ENCODE data around the gene PRKAR1B. TPM values are rescaled to one million over a fixed set of nuclear protein-coding genes. Genes with fewer than 3 reads are reported as not detected.

Gene PRKAR1B
- total RNA-seq, 1 experiment from 2014 or later, result 14.1 TPM

DNA sequence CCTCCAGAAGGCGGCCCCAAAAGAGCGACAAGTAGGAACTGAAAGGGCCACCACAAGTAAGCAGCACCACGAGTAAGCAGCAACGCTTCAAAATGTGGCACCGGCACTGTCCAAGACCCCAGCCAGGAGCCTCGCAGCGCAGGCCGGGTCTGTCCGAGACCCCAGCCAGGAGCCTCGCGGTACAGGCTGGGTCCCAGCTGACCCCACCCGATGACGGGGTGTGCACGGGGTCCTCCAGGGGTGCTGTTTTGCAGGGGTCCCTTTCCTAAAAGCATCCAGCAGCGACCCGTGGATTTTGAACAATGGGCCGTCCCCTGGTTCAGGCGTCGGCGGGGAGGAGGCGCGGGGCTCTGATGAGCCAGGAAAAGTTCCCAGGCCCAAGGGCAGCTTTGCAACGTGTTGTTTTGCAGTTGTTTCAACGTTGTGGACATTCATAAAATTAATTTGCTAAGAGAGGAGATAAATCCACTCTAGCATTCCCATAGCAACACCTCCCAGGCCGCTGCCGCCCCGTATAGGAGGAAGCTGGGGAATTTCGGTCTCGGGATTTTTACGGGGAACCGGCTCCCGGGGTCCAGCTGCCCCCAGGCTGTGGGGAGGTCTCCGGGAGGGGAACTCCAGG is 155.9 kb downstream of the PRKAR1B start:
- TF ChIP-seq POLR2AphosphoS5 (IDR thresholded peaks at IDR 0.05; ENCODE audit: low read depth, low read length) (no peak), SIN3A (IDR thresholded peaks at IDR 0.05; ENCODE audit: low read depth) (no peak), ZBTB33 (IDR thresholded peaks at IDR 0.05; ENCODE audit: extremely low read depth, insufficient replicate concordance, low read length) (no peak)
- ChIA-PET CTCF (no interaction called here), RAD21 (ENCODE audit: low non-redundant PET in 1 of 2, low total read pairs in 2 of 2, uncharacterized antibody in 2 of 2, unreplicated experiment in 2 of 2) (no interaction called here), POLR2A (no interaction called here)
- H2AFZ ChIP-seq (ENCODE audit: low read depth, low read length, poor library complexity, severe bottlenecking), result no peak overlapping the region
- intact Hi-C loops (cut with micrococcal nuclease), result no loop called here
- H3K9ac ChIP-seq (ENCODE audit: low read length), result no peak overlapping the region
- no peaks in the 10 kb centered on the region for H3K36me3 ChIP-seq (ENCODE audit: control insufficient read depth in 1 of 2, insufficient read depth in 2 of 2, low read length in 2 of 2)
- no peaks in the 10 kb centered on the region for H3K9me2 ChIP-seq (ENCODE audit: insufficient read depth)
- no peak overlapping the region for H3K27ac ChIP-seq (ENCODE audit: low read depth, low read length)
- DNase-seq (ENCODE audit: low read depth, low spot score) (no peak), ATAC-seq (no peak)
- no peaks in the 10 kb centered on the region for H4K20me1 ChIP-seq (ENCODE audit: insufficient read depth)
- no peak overlapping the region for H3K4me2 ChIP-seq (ENCODE audit: low read length)
- H3K9me3 ChIP-seq (ENCODE audit: control insufficient read depth in 1 of 2, insufficient read depth in 1 of 2, low read depth in 1 of 2, low read length in 2 of 2), result no peaks in the 10 kb centered on the region
- H3K27me3 ChIP-seq (ENCODE audit: insufficient read depth, low read length), result no peaks in the 10 kb centered on the region
- H3K4me1 ChIP-seq (ENCODE audit: control insufficient read depth in 1 of 2, insufficient read depth in 2 of 2, low read length in 2 of 2), result no peaks in the 10 kb centered on the region
- no peaks in the 10 kb centered on the region for H3K79me2 ChIP-seq (ENCODE audit: insufficient read depth, low read length)
- BruUV-seq (replicated peaks), result no TSS peak
- H3K4me3 ChIP-seq (replicated peaks in 1 of 2; ENCODE audit: low read depth in 1 of 2, low read length in 2 of 2), result no peak overlapping the region

DNA sequence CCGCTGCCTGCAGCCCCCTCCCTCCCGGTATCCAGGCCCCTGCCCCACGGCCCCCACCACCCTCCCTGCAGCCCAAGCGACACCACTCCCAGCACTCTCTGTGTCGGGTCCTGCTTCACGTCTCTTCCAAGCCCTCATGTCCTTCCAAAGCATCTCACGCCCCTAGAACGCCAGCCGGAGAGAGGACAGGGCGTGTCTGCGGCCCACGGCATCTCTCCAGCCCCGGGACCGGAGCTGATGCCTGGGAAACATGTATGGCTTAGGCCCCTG is 156.3 kb downstream of the PRKAR1B start:
- RAD21 ChIA-PET (ENCODE audit: low non-redundant PET in 1 of 2, low total read pairs in 2 of 2, uncharacterized antibody in 2 of 2, unreplicated experiment in 2 of 2), result no interaction called here
- Histone ChIP-seq H3K27ac (ENCODE audit: low read depth, low read length) (no peak overlapping the region), H3K4me2 (ENCODE audit: low read length) (no peak overlapping the region), H2AFZ (ENCODE audit: low read depth, low read length, poor library complexity, severe bottlenecking) (no peak overlapping the region), H3K4me3 (replicated peaks in 1 of 2; ENCODE audit: low read depth in 1 of 2, low read length in 2 of 2) (no peak overlapping the region), H3K4me1 (ENCODE audit: control insufficient read depth in 1 of 2, insufficient read depth in 2 of 2, low read length in 2 of 2) (no peaks in the 10 kb centered on the region), H3K79me2 (ENCODE audit: insufficient read depth, low read length) (no peaks in the 10 kb centered on the region), H3K27me3 (ENCODE audit: insufficient read depth, low read length) (no peaks in the 10 kb centered on the region), H3K9ac (ENCODE audit: low read length) (no peak overlapping the region), H4K20me1 (ENCODE audit: insufficient read depth) (no peaks in the 10 kb centered on the region), H3K9me2 (ENCODE audit: insufficient read depth) (no peaks in the 10 kb centered on the region), H3K9me3 (ENCODE audit: control insufficient read depth in 1 of 2, insufficient read depth in 1 of 2, low read depth in 1 of 2, low read length in 2 of 2) (no peaks in the 10 kb centered on the region), H3K36me3 (ENCODE audit: control insufficient read depth in 1 of 2, insufficient read depth in 2 of 2, low read length in 2 of 2) (no peaks in the 10 kb centered on the region)
- DNase-seq (ENCODE audit: low read depth, low spot score) (no peak), ATAC-seq (no peak)
- intact Hi-C loops (cut with micrococcal nuclease), result no loop called here
- no TSS peak for BruUV-seq (replicated peaks)
- CTCF ChIA-PET, result no interaction called here
- POLR2A ChIA-PET, result no interaction called here
- TF ChIP-seq, protein P1, sequence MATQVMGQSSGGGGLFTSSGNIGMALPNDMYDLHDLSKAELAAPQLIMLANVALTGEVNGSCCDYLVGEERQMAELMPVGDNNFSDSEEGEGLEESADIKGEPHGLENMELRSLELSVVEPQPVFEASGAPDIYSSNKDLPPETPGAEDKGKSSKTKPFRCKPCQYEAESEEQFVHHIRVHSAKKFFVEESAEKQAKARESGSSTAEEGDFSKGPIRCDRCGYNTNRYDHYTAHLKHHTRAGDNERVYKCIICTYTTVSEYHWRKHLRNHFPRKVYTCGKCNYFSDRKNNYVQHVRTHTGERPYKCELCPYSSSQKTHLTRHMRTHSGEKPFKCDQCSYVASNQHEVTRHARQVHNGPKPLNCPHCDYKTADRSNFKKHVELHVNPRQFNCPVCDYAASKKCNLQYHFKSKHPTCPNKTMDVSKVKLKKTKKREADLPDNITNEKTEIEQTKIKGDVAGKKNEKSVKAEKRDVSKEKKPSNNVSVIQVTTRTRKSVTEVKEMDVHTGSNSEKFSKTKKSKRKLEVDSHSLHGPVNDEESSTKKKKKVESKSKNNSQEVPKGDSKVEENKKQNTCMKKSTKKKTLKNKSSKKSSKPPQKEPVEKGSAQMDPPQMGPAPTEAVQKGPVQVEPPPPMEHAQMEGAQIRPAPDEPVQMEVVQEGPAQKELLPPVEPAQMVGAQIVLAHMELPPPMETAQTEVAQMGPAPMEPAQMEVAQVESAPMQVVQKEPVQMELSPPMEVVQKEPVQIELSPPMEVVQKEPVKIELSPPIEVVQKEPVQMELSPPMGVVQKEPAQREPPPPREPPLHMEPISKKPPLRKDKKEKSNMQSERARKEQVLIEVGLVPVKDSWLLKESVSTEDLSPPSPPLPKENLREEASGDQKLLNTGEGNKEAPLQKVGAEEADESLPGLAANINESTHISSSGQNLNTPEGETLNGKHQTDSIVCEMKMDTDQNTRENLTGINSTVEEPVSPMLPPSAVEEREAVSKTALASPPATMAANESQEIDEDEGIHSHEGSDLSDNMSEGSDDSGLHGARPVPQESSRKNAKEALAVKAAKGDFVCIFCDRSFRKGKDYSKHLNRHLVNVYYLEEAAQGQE (IDR thresholded peaks at IDR 0.05; ENCODE audit: low read depth), result no peak
- TF ChIP-seq CEBPB (IDR thresholded peaks at IDR 0.05; ENCODE audit: low read depth), result no peak
- TF ChIP-seq CTCF (IDR thresholded peaks at IDR 0.05 in 2 of 3, conservative IDR thresholded peaks at IDR 0.05 in 1 of 3; ENCODE audit: borderline replicate concordance in 1 of 3, insufficient read depth in 1 of 3, low read depth in 2 of 3, low read length in 2 of 3), result no peak
- no peak for TF ChIP-seq POLR2AphosphoS5 (IDR thresholded peaks at IDR 0.05; ENCODE audit: low read depth, low read length)
- TF ChIP-seq, protein P2, sequence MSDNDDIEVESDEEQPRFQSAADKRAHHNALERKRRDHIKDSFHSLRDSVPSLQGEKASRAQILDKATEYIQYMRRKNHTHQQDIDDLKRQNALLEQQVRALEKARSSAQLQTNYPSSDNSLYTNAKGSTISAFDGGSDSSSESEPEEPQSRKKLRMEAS (IDR thresholded peaks at IDR 0.05), result no peak
- TF ChIP-seq ZBTB33 (IDR thresholded peaks at IDR 0.05; ENCODE audit: extremely low read depth, insufficient replicate concordance, low read length), result no peak
- TF ChIP-seq RAD21 (IDR thresholded peaks at IDR 0.05; ENCODE audit: low read depth), result no peak
- TF ChIP-seq SP1 (IDR thresholded peaks at IDR 0.05; ENCODE audit: low read depth), result no peak

Data from HCT116 (cell line).